Stimulated activated CD4-positive, alpha-beta T cell treated with anti-CD3 and anti-CD28 coated beads, Interleukin-2, amount 100 ng/mL, for 4 hours (primary cell): ENCODE measurements around the gene RAET1G.
"Not testable (repeated sequence)": the region's sequence is repeated elsewhere in the genome, so short reads cannot be mapped to it uniquely, and the experiment has no call there.

ENCODE experiments used
- DNase-seq: peaks from one replicate; pipeline ENCODE4 v3.0.0-alpha.2; 2020; ENCODE audit warnings: low read depth

The RAET1G gene

GRCh38 chr6:149897015-149897697 lies 25.8 kb downstream of the RAET1G start:
- no peak for DNase-seq

- DNase-seq = no peak
Measured at GRCh38 chr6:149896491-149896890, 26.4 kb downstream of the RAET1G start.

GRCh38 chr6:149895833-149896271 lies 27.1 kb downstream of the RAET1G start:
- no peak for DNase-seq

GRCh38 chr6:149895048-149895590 lies 27.8 kb downstream of the RAET1G start:
- no peak for DNase-seq

- DNase-seq = not testable (repeated sequence)
Measured at GRCh38 chr6:149891864-149892263, 31.1 kb downstream of the RAET1G start.

- no peak for DNase-seq
Measured at GRCh38 chr6:149891259-149891658, 31.7 kb downstream of the RAET1G start.

- no peak for DNase-seq
Measured at GRCh38 chr6:149890629-149891045, 32.3 kb downstream of the RAET1G start.

GRCh38 chr6:149889326-149889725 lies 33.6 kb downstream of the RAET1G start:
- DNase-seq = no peak

GRCh38 chr6:149888659-149889058 lies 34.3 kb downstream of the RAET1G start:
- no peak for DNase-seq

- DNase-seq = no peak
Measured at GRCh38 chr6:149888093-149888492, 34.8 kb downstream of the RAET1G start.

GRCh38 chr6:149887343-149887742 lies 35.6 kb downstream of the RAET1G start:
- DNase-seq = no peak

- DNase-seq = no peak
Measured at GRCh38 chr6:149885888-149886287, 37.0 kb downstream of the RAET1G start.

GRCh38 chr6:149884617-149885016 lies 38.3 kb downstream of the RAET1G start:
- DNase-seq = no peak

- no peak for DNase-seq
Measured at GRCh38 chr6:149884215-149884614, 38.7 kb downstream of the RAET1G start.

- no peak for DNase-seq
Measured at GRCh38 chr6:149881860-149882259, 41.1 kb downstream of the RAET1G start.

- DNase-seq = no peak
Measured at GRCh38 chr6:149881066-149881766, 41.7 kb downstream of the RAET1G start.

GRCh38 chr6:149877659-149878058 lies 45.3 kb downstream of the RAET1G start:
- DNase-seq = no peak

- DNase-seq = no peak
Measured at GRCh38 chr6:149876241-149876933, 46.5 kb downstream of the RAET1G start.

- no peak for DNase-seq
Measured at GRCh38 chr6:149872233-149872632, 50.7 kb downstream of the RAET1G start.

- no peak for DNase-seq
Measured at GRCh38 chr6:149871182-149871581, 51.7 kb downstream of the RAET1G start.

- no peak for DNase-seq
Measured at GRCh38 chr6:149869275-149869892, 53.5 kb downstream of the RAET1G start.
